Skin of body (tissue), 2 donors: Measurements from ENCODE around the gene CUBN. TPM values are rescaled to one million over a fixed set of nuclear protein-coding genes. Genes with fewer than 3 reads are reported as not detected.
A peak's percentile ranks its signal among the peaks of the same experiment; 100 is the strongest.
"Not testable (repeated sequence)": the region's sequence is repeated elsewhere in the genome, so short reads cannot be mapped to it uniquely, and the experiment has no call there.

ENCODE experiments used
- DNase-seq: peaks from one replicate; lab custom pipeline; 2025; lab: John Stamatoyannopoulos, UW
- total RNA-seq: library from RNA; depleted of rRNA; stranded (reverse); fragments of >200 nt; gene quantifications from one replicate; pipeline ENCODE4 v1.2.3, GENCODE V29; 2014

Gene CUBN
- total RNA-seq, 1 donor from 2014 or later, result 18.1 TPM

- DNase-seq, result no peak
These were observed 300.9 kb downstream of the CUBN start for GRCh38 chr10:16828701-16829175.

- DNase-seq, result peak; percentile 57
These were observed 301.5 kb downstream of the CUBN start for GRCh38 chr10:16828114-16828568.

- DNase-seq, result not testable (repeated sequence)
These were observed 302.1 kb downstream of the CUBN start for GRCh38 chr10:16827474-16827873.

- no peak for DNase-seq
These were observed 306.8 kb downstream of the CUBN start for GRCh38 chr10:16822726-16823360.

- DNase-seq, result no peak
These were observed 307.6 kb downstream of the CUBN start for GRCh38 chr10:16822027-16822426.

GRCh38 chr10:16820421-16820820 lies 309.2 kb downstream of the CUBN start:
- DNase-seq, result no peak

GRCh38 chr10:16820018-16820417 lies 309.6 kb downstream of the CUBN start:
- no peak for DNase-seq

- DNase-seq, result no peak
These were observed 310.2 kb downstream of the CUBN start for GRCh38 chr10:16819436-16819835.

GRCh38 chr10:16819026-16819425 lies 310.6 kb downstream of the CUBN start:
- DNase-seq, result no peak

- DNase-seq, result peak; percentile 100
These were observed 312.2 kb downstream of the CUBN start, which contains the start of gene RSU1 for GRCh38 chr10:16817125-16818019. Gene RSU1, minus strand, starts transcription at chr10:16817424. Its CDS starts 343 bp downstream, at chr10:16817081.

GRCh38 chr10:16816830-16817124 lies 312.8 kb downstream of the CUBN start:
- DNase-seq, result no peak

GRCh38 chr10:16816171-16816570 lies 313.4 kb downstream of the CUBN start:
- no peak for DNase-seq

GRCh38 chr10:16814012-16814411 lies 315.6 kb downstream of the CUBN start:
- no peak for DNase-seq

- no peak for DNase-seq
These were observed 316.9 kb downstream of the CUBN start for GRCh38 chr10:16812676-16813075.

- DNase-seq, result no peak
These were observed 317.8 kb downstream of the CUBN start for GRCh38 chr10:16811765-16812164.

GRCh38 chr10:16811292-16811691 lies 318.3 kb downstream of the CUBN start:
- DNase-seq, result no peak

GRCh38 chr10:16809074-16809718 lies 320.4 kb downstream of the CUBN start:
- DNase-seq, result no peak

GRCh38 chr10:16804123-16804522 lies 325.5 kb downstream of the CUBN start:
- DNase-seq, result no peak

- DNase-seq, result no peak
These were observed 326.1 kb downstream of the CUBN start for GRCh38 chr10:16803464-16803863.

- no peak for DNase-seq
These were observed 330.0 kb downstream of the CUBN start for GRCh38 chr10:16799621-16800020.

GRCh38 chr10:16798571-16798970 lies 331.0 kb downstream of the CUBN start:
- no peak for DNase-seq

- DNase-seq, result no peak
These were observed 334.1 kb downstream of the CUBN start for GRCh38 chr10:16795410-16796073.
